Stimulated activated CD4-positive, alpha-beta T cell treated with anti-CD3 and anti-CD28 coated beads, Interleukin-4, amount 100 ng/mL, for 48 hours (primary cell): Measurements from ENCODE around the gene ZC3H4.

Experiments
- DNase-seq, 2 donors: peaks; one replicate each; pipeline ENCODE4 v3.0.0-alpha.2; 2020; ENCODE audit warnings: low read depth in 2 of 2

Gene ZC3H4

DNA sequence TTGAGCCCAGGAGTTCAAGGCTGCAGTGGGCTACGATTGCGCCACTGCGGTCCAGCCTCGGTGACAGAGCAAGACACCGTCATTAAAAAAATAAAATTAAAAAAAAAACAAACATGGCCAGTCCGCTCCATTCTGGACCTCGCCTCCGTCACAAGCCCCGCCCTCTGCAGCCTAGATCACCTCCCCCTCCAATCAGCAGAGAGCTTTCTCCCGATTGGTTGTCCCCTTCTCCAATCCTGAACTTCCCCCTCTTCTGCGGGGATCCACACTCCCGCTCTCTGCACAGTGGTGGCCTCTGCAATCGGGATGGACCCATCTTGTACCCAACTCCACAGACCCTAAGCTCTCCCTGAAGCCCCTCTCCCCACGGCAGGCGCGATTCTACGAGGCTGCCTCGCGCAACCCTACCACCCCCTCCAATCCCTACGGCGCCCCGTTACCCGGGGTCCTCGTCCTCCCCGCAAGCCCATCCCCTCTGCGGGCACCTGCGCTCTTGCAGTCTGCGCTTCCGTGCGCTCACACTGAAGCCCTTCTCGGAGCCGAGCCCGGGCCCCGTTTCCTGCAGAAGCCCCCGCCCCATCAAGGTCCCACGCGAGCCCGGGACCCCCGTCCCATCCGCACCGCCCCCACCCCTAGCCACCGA is 65.7 kb downstream of the ZC3H4 start:
- DNase-seq, result peak; percentile 64 to 75

DNA sequence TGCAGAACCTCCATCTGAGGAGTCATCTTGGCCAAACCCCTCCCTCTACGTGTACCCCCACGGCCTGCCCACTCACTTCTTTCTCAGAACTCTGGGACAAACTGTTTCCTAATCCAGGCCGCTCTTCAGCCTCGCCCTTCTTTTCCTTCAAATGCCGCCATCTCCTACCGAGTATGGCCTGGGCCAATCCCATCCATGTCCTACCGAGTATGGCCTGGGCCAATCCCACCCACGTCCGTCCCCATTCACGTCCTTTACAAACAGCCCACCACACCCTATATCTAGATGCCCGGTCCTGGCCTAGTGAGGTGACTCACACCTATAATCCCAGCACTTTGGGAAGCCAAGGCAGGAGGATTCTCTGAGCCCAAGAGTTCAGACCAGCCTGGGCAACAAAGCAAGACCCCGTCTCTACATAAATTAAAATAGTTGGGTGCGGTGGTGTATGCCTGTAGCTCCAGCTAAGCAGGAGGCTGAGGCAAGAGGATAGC is 66.3 kb downstream of the ZC3H4 start:
- DNase-seq, result no peak

DNA sequence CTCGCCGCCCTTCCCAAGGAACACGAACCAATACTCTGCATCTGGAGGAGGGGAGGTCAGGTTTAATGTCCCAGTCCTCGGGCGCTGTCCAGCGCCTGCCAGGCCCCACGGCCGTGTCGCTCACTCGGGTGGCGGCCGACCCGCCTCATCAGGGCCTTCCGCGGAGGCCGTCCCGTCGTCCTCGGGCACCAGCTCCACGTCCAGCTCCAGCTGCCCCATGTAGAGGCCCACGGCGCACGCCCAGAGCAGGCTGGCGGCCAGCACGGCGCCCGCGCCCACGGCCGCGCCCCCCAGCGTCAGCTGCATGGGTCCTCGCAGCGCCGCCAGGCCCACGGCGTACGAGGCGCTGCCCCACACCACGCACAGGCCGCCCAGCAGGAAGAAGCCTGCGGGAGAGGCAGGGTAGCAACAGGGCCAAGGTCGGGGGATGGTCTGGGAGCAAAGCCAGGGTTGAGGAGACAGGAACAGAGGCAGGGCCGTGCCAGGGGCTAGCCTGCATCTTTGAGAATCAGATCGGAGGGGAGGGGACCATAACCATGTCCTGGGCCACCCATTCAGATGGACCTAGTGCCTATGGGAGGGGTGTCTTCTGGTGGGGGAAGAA is 67.6 kb downstream of the ZC3H4 start:
- no peak for DNase-seq

DNA sequence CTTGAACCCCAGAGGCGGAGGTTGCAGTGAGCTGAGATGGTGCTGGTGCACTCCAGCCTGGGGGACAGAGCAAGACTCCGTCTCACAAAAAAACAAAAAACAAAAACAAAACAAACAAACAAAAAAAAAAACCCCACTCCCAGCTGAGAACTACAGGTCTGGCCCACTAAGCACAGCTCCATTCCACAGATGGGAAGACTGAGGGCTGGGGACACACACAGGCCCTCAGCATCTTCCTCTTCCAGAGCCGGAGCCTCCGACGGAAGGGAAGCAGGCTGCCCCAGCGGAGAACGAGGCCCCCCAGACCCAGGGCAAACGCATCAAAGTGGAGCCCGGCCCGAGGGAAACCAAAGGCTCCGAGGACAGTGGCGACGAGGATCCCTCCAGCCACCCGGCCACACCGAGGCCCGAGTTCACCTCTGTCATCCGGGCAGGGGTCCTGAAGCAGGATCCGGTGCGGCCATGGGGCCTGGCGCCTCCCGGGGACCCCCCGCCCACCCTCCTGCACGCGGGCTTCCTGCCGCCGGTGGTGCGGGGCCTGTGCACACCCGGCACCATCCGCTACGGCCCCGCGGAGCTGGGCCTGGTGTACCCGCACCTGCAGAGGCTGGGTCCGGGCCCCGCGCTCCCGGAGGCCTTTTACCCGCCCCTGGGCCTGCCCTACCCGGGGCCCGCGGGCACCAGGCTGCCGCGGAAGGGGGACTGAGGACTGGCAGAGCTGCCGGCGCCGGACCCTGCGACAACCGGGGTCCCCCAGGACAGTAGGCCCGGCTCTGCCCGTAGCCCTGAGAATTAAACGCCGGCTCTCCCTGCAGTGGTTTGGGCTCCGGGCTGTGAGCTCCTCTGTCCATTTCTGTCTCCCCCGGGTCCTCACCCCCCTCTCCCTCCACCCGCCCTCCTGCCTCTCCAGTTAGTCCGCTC is 68.4 kb downstream of the ZC3H4 start:
- no peak for DNase-seq

DNA sequence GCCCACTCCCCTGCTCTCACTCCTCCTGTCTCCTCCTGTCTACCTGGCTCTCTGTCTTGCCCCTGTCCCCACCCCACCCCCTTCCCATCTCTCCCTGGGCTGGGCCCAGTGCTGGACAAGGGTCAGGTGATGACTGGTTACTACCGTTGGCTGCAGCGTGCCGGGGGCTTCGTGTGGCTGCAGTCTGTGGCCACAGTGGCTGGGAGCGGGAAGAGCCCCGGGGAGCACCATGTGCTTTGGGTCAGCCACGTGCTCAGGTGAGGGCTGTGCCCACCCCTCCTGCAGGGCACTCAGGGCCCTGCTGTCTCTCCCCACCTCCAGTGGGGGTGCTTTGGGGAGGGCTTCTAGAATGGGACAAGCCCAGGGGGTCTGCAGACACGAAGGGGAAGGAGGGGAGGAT is 72.7 kb downstream of the ZC3H4 start:
- no peak for DNase-seq

DNA sequence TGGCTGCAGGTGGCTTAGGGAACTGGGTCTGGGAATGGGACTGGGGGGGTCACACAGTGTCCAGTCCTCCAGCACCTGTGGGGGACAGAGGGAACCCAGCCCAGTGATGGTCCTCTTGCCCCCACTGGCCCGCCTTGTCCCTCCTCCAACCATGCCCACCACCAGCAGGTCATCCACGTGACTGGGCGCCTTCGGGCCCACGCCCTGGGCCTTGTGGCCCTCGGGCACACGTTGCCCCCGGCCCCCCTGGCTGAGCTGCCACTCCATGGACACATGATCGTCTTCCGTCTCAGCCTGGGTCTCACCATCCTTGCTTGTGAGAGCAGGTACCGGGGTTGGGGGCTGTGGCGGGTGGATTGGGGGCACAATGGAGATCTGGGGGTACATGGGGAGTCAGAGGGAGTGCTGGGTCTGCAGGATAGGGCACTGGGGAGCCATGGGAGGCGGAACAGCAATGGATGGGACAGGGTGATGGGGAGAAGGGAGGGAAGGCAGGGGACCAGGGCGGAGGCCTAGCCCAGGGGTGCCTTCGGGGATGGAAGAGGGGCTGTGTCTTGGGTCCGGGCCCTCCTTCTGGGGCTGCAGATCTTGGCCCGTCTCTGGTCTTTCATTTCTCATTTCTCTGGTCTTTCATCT is 74.2 kb downstream of the ZC3H4 start:
- no peak for DNase-seq

DNA sequence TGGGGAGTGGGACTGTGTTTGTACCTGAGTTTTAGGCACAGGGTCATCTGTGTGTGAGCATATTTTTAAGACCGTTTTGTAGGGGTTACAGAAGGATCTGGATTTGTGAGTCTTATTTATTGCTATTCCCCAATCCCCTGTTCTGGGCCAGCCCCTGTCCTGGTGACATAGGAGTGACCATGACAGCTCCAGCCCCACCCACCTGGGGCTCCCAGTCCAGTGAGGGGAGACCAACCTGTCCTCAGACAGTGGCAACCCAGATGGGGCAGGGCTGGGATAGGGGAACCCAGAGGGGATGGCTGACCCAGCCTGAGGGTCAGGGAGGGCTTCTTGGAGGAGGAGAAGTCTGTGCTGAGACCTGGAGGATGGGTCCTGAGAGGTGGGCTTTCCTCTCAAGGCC is 75.8 kb downstream of the ZC3H4 start:
- DNase-seq, result no peak

DNA sequence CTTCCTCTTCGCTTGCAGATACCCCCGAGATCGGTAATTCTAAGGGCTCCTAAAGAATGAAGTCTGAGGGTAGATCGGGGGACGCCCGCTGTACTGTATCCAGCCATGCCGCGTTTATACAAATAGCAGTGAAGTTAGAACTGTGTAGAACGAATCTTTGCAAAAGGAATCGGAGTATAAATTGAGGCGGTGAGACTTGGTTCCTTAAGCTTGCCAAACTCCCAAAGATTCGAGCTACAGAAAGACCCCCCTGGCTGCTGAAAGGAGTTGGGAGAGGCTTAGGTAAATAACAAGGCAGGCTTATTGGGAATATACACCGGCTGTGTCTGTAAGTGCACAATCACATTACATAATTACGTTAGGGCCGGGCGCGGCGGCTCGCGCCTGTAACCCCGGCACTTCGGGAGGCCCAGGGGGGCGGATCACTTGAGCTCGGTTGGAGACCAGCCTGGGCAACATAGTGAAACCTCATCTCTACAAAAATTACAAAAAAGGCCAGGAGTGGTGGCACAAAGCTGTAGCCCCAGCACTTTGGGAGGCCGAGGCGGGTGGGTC is 77.4 kb downstream of the ZC3H4 start:
- no peak for DNase-seq

DNA sequence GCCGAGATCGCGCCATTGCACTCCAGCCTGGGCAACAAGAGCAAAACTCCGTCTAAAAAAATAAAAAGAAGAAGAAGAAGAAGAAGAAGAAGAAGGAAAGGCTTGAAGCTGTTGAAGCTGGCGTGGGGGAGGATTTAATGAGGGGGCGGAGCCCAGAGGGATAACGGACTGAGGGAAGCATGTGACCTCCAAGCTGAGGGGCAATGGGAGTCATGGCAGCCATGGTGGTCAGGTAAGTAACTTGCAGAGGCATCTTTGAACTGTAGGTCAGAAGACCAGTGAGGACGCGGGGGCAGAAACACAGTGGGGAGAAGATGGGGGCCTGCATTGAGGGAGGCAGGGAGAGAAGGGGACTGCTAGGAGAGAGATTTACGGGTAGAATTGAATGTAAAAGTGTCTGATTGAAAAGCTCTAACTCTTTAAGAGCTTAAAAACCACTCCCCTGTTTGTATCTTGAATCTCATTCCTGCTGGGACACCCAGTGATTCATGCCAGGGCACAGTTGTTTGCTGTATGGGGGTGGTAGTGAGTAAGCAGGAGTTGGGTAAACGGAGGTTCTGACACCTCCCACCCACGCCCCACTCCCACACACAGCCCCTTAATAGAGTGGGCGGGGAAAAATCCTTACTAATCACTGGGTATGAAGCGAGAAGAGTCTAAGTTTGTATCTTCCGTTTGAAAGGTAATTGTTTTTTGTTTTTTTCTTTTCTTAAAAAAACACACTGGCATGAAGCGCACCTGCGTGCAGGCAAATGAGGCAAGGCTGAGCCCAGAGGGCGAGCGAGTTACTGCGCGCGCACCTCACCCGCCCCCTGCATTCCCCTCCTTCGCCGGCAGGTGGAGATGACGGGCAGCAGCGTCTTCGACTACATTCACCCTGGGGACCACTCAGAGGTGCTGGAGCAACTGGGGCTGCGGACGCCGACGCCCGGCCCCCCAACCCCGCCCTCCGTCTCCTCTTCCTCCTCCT is 78.2 kb downstream of the ZC3H4 start:
- DNase-seq, result peak; percentile 88 to 97

DNA sequence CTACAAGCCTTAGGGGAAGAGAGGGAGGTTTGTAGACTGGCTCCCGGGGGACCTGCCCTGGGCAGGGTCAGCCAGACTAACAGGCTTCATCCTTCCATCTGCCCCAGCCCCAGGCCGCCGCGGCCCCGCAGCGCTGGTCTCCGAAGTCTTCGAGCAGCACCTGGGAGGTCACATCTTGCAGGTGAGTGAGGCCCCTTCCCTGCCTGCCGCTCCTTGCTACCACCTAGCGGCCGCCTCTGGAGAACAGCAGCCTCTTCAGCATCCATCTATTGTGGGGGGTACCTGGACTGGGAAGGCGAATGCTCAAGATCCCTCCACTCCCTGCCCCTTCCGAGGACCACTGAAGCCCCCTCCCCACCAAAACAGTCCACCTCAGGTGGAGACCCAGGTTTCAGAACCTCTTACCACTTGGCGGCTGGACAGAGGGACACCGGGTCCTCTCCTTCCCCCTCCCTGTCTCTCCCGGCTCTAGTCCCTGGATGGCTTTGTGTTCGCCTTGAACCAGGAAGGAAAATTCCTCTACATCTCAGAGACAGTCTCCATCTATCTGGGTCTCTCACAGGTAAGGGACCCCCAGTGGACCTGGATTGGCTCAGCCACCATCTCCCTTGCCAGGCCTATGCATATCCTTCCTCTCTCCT is 81.3 kb downstream of the ZC3H4 start:
- peak; percentile 44 to 54 for DNase-seq

DNA sequence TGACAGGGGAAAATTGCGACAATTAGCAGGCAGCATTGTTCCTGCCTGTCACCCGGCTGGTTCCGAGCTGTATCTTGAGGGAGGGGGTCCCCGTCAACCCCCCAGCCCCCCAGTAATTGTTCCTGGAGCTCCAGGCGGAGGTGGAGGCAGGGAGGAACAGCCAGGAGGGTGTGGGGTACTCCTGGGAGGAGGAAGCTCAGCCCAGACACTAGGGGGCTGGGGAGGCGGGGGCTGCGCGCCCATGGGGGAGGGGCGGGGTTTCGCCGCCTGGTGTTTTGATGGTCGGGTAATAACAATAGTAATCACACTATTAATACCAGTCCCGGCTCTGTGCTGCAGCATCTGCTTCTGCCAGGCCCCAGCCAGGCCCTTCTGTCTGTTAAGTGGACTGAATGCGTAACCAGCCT is 85.4 kb downstream of the ZC3H4 start:
- no peak for DNase-seq

DNA sequence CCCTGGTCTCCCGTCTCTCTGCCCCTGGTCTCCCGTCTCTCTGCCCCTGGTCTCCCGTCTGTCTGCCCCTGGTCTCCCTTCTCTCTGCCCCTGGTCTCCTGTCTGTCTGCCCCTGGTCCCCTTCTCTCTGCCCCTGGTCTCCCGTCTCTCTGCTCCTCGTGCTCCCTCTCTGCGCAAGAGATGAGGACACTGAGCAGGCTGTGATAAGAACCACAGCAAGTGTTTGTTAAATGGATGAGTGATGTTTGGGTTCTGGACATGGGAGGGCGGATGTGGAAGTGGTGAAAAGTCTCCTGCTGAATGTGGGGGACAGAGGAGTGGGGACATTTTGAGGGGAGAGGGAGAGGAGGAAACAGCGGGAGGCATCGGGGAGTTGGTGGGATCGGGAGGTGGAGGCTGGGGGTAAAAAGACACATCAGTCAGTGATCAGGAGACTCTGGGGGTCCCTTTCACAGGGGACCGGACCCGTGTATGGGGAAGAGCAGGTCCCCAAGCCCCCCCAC is 85.9 kb downstream of the ZC3H4 start:
- no peak for DNase-seq

DNA sequence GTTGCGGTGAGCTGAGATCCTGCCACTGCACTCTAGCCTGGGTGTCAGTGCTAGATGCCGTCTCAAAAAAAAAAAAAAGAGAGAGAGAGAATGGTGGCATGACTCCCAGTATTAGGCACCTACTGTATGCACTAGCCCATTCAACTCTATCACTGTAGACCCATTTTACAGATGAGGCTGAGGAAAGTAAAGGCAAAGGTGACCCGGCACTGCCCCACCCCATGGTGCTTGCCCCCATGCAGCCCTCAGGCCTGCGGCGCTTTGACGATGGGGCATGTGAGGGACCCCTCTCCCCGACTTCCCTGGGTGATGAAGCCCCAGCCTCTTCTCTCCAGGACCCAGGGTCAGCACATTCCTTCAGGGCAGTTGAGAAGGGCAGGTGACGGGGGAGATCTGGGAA is 86.7 kb downstream of the ZC3H4 start:
- DNase-seq, result no peak

DNA sequence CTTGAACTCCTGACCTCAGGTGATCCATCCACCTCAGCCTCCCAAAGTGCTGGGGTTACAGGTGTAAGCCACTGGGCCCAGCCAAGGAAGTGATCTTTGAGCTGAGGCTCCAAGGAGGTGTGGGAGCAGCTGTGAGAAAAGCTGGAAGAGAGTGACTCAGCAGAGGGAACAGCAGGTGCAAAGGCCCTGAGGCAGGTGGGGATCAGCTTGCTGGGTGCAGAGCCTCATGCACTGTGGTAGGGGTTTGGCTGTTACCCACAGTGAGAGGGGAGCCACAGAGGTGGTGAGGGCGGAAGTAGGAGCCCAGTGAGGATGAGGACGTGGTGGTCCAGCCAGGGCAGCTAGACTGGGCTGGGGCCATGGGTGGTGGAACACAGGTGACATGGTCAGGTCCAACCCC is 87.4 kb downstream of the ZC3H4 start:
- no peak for DNase-seq

DNA sequence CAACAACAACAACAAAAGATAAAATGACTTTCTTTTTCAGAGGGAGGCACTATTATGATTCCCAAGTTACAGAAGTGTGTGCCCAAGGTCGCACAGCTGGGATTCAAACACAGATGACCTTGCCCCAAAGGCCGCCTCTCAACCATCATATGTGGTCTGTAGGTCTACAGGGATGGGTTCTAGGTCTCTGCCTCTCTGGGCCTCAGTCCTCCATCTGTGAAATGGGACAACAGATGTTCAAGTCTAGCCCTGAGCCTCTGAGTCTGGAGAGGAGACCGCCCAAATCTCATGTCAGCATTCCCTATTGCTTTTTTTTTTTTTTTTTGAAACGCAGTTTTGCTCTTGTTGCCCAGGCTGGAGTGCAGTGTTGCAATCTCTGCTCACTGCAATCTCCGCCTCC is 89.1 kb downstream of the ZC3H4 start:
- DNase-seq, result no peak

DNA sequence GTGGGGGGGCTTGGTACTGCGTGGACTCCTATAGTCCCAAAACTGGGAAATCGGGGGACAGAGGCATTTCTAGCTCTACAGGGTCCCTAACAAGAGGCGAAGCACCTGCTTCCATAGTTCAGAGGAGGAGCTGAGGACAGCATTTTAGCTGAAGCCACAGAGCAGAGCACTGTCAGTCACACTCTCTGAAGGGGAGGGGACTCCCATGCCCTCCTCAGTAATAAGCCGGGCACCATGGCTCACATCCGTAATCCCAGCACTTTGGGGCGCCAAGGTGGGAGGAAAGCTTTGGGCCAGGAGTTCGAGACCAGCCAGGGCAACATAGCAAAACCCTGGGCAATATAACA is 90.2 kb downstream of the ZC3H4 start:
- DNase-seq, result no peak

DNA sequence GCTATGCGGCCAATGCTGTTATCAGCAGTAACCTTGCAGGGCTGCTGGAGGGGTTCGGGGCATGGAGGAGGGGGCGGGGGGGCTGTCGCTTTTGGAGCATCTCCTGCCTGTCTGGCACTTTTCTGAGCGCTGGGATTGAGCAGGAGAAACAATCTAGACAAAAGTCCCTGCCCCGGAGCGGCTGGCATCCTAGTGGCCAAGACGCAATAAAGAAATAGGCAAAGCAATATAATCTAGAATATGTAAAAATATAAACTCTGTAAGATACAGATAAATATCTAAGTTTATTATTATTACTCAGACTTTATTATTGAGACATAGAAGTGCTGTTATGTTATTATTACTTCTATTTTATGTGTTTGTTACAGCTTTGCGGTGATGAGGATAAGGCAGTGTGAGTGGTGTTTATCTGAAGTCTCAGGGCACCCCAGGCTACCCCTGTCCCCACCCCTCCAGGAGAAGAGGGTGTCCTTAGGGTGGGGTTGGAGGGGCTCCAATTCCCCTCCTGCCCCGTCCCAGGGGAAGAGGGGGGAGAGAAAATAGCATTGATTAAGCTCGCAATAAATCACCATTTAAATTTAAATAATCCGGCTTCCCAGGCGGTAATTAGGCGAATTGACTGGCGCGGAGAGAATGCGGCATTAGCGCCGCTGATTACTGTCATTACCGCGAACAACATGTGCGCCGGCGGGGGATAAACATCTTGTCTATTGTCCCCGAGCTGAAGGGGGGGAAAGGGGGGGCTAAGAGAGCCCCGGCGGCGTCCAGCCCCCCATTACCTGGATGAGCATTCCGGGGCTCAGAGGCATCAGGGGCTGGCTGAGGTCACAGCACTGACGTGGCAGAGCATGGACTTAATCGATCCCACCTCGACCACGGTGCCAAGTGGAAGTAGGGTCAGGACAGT is 90.8 kb downstream of the ZC3H4 start:
- no peak for DNase-seq

DNA sequence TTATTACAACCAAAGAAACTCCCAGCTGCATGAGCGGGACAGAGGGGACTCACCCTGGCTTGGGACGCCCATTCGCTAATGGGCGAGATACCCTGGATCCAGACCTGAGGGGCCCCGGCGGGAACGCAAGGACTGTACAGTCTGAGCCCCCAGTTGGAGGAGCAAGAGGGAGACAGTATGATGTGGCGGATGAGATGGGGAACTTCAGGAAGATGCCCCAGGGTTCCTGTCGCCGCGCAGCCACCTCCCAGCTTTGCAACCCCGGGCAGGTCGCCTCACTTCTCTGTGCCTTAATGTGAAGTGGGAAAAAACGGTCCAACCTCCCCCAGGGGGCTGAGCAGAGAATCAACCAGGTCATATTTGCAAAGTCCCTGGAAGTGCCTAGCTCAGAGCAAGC is 91.4 kb downstream of the ZC3H4 start:
- no peak for DNase-seq

DNA sequence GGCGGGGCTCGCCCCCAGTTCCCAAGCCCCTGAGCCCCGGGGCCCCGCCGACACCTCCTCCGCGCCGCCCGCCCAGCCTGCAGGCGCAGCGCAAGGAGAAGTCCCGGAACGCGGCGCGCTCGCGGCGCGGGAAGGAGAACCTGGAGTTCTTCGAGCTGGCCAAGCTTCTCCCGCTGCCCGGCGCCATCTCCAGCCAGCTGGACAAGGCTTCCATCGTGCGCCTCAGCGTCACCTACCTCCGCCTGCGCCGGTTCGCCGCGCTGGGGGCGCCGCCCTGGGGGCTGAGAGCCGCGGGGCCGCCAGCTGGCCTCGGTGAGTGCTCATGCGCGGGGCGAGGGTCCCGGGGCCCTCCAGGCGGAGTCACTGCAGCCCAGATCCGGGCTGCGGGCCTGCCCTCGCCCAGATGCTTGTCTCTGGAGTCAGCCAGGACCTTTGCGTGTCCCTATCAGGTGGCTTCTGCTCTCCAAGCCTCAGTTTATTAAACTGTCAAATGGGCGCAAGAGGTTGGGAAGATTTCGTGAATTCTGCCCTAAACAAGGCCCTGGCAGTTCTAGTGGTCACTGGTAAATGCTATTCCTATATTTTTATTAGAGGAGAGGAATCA is 91.9 kb downstream of the ZC3H4 start:
- no peak for DNase-seq
